Testis (tissue), 3 donors: ENCODE data around the gene PIR. TPM values are rescaled to one million over a fixed set of nuclear protein-coding genes. Genes with fewer than 3 reads are reported as not detected.

ENCODE experiments used
- DNase-seq: peaks from one replicate; pipeline ENCODE4 v3.0.0-alpha.2; 2019
- H3K27ac ChIP-seq, 2 donors: fragments of 200-600 bp; sonication (generic); one replicate each; pipeline ENCODE4 v1.5.1; 2019
- H3K27me3 ChIP-seq: fragments of 200-600 bp; sonication (generic); one replicate; pipeline ENCODE4 v1.5.1; 2019
- H3K36me3 ChIP-seq: fragments of 200-600 bp; sonication (generic); one replicate; pipeline ENCODE4 v1.5.1; 2017; ENCODE audit warnings: low read depth; ENCODE audit errors: missing control alignments
- H3K4me1 ChIP-seq: fragments of 200-600 bp; sonication (generic); one replicate; pipeline ENCODE4 v1.5.1; 2019
- H3K4me3 ChIP-seq, 2 donors: fragments of 200-600 bp; sonication (generic); one replicate each; pipeline ENCODE4 v1.5.1; 2017 to 2019
- H3K9me3 ChIP-seq: fragments of 200-600 bp; sonication (generic); one replicate; pipeline ENCODE4 v1.5.1; 2017
- POLR2A ChIP-seq: fragments of 450-650 bp; IDR thresholded peaks from one replicate; pipeline ENCODE4 v1.6.1; 2017; ENCODE audit warnings: antibody characterized with exemption, mild to moderate bottlenecking, moderate library complexity
- WGBS, 2 donors: methylation state at CpG; one replicate each; pipeline ENCODE4 v1.1.5; 2018; 5-methylcytosine and 5-hydroxymethylcytosine counted together
- intact Hi-C: fragments of 100-400 bp; cut with DNase I; formaldehyde crosslinking; loops from one replicate; pipeline ENCODE4 v1.15.1; 2023; ENCODE audit warnings: low total_unique reads
- polyA plus RNA-seq: library from polyadenylated mRNA; stranded (reverse); fragments of 350-450 nt; fragmentation: Illumina TruSeq; extraction: RNeasy Lipid Tissue Mini Kit (QIAGEN cat#74804); gene quantifications from one replicate; pipeline ENCODE4 v1.2.3, GENCODE V29; 2014; ENCODE audit warnings: low read depth, low replicate concordance; ENCODE audit not compliant: insufficient read depth
- total RNA-seq, 2 donors: library from RNA; depleted of rRNA; stranded (reverse); fragments of >200 nt; gene quantifications; one replicate each; pipeline ENCODE4 v1.2.3, GENCODE V29; 2016
- TF ChIP-seq, protein P1 (sequence below), 3 experiments: fragments of 450-650 bp in 2 of 3; fragments of 200-600 bp in 1 of 3; sonication (generic) in 1 of 3; IDR thresholded peaks; one replicate each; pipeline ENCODE4 v1.5.1; 2016 to 2019; ENCODE audit warnings: antibody characterized with exemption in 3 of 3, mild to moderate bottlenecking in 2 of 3, moderate library complexity in 1 of 3

Gene PIR
- total and polyA plus RNA-seq, 3 donors from 2014 or later = 9.7 to 11.0 (median 10.3) TPM

DNA sequence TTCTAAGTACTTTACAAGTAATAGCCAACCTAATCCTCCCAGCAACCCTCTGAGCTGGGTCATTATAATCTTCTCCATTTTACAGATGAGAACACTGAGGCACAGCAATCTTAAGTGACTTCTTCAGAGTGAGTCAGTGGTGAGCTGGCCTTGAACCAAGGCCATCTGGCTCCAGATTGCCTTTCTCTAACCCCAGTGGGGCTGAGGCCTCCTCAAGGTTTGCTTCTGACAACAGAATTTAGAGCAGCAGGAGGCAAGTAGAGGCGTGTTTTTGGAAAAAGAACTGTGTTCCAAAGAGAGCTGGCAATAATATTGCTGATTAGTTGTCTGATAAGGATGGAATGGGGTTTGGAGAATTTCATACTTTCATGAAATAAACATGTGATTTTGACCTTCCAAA is 41.2 kb downstream of the PIR start:
- TF ChIP-seq, protein P1, sequence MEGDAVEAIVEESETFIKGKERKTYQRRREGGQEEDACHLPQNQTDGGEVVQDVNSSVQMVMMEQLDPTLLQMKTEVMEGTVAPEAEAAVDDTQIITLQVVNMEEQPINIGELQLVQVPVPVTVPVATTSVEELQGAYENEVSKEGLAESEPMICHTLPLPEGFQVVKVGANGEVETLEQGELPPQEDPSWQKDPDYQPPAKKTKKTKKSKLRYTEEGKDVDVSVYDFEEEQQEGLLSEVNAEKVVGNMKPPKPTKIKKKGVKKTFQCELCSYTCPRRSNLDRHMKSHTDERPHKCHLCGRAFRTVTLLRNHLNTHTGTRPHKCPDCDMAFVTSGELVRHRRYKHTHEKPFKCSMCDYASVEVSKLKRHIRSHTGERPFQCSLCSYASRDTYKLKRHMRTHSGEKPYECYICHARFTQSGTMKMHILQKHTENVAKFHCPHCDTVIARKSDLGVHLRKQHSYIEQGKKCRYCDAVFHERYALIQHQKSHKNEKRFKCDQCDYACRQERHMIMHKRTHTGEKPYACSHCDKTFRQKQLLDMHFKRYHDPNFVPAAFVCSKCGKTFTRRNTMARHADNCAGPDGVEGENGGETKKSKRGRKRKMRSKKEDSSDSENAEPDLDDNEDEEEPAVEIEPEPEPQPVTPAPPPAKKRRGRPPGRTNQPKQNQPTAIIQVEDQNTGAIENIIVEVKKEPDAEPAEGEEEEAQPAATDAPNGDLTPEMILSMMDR (IDR thresholded peaks at IDR 0.05) = no peak
- no peak for TF ChIP-seq POLR2A
- Histone ChIP-seq H3K36me3 (no peaks in the 10 kb centered on the region), H3K27ac (no peak overlapping the region), H3K4me3 (no peak overlapping the region), H3K27me3 (no peaks in the 10 kb centered on the region), H3K9me3 (no peaks in the 10 kb centered on the region), H3K4me1 (no peaks in the 10 kb centered on the region)
- WGBS, 2 donors = 50 to 65% methylated on average over 1 of the region's 1 CpG
- peak; percentile 13 for DNase-seq
- intact Hi-C loops = no loop called here

DNA sequence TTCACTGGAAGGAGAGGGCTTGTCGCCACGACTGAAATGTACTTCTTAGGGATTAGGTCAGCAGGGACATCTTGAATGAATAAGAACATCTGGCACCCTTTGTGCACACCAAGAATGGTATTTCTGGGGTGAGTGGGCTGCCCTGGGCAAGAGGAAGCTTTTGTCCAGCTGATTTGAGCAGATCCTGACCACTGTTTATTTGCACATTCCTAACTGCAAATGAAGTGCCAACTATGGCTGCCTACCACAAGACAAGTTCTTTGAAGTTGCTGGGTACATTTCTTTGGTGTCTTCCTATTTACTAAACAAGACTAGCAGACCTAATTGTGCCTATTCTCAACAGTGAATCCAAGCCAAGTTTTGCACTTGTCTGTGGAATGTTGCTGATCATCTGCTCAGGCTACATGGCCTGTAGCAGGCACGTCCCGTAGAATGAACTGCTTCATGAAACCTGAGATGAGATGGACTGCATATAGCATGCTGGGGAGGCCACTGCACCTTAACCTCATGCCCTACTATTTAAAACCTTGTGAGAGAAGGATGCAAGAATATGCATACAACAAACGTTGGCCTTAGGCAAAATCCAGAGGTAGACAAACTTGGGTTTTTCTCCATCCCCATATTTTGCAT is 45.0 kb downstream of the PIR start:
- no peak for DNase-seq
- H3K4me3 ChIP-seq = no peak overlapping the region
- intact Hi-C loops = no loop called here
- H3K9me3 ChIP-seq = no peaks in the 10 kb centered on the region
- 66 to 70% methylated on average over 3 to 5 of the region's 5 CpGs for WGBS, 2 donors
- H3K27me3 ChIP-seq = no peaks in the 10 kb centered on the region
- no peak overlapping the region for H3K27ac ChIP-seq
- TF ChIP-seq POLR2A = no peak
- TF ChIP-seq, protein P1 (IDR thresholded peaks at IDR 0.05) = no peak
- H3K36me3 ChIP-seq = no peaks in the 10 kb centered on the region
- H3K4me1 ChIP-seq = no peaks in the 10 kb centered on the region

DNA sequence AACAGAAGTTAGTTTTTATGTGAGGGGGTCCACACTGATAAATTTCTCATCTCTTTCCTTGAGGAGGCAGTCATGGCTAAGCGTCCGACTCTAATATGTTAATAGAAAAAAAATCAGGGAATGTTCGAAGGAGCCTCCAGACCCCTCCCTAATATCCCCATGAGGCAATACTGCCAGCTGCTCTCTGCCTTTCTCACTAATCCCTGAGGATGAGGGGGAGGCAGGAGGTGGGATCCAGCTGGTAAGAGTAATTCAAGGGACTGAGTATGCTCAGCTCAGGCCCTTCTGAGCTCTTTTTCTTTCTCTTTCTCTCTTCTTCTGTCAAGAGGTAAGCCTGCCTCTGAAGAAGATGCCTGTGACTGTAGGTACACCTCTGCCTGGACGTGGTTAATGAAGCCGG is 51.7 kb downstream of the PIR start:
- no peak for DNase-seq
- Histone ChIP-seq H3K4me3 (no peak overlapping the region), H3K4me1 (no peaks in the 10 kb centered on the region), H3K27me3 (no peaks in the 10 kb centered on the region), H3K9me3 (no peaks in the 10 kb centered on the region), H3K36me3 (no peaks in the 10 kb centered on the region), H3K27ac (no peak overlapping the region)
- 73 to 87% methylated on average over 5 of the region's 5 CpGs for WGBS, 2 donors
- TF ChIP-seq, protein P1 (IDR thresholded peaks at IDR 0.05) = no peak
- TF ChIP-seq POLR2A = no peak
- intact Hi-C loops = no loop called here

DNA sequence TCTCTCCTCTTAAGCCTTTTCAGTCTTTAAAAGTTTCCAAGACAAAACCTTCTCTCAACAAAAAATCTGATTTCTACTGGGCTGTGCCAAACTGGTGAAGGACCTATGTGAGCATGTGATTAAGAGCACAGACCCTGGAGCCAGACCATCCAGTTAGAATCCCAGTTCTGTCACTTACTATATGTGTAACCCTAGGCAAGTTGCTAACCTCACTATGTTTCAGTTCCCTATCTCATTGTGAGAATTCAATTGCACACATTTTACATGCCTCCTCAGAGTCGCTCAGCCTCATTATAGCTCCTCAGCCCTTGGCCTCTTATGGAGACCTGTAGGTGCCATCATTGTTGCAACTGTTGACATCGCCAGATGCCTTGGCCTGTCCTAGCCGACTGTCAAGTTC is 54.8 kb downstream of the PIR start:
- 88 to 89% methylated on average over 3 of the region's 3 CpGs for WGBS, 2 donors
- no peaks in the 10 kb centered on the region for H3K27me3 ChIP-seq

More for the DNA sequence above, 54.8 kb downstream of the PIR start:
- no peaks in the 10 kb centered on the region for H3K4me1 ChIP-seq
- H3K36me3 ChIP-seq = no peaks in the 10 kb centered on the region
- H3K4me3 ChIP-seq = no peak overlapping the region
- H3K27ac ChIP-seq = no peak overlapping the region
- TF ChIP-seq, protein P1 (IDR thresholded peaks at IDR 0.05) = no peak
- no peak for TF ChIP-seq POLR2A
- no peaks in the 10 kb centered on the region for H3K9me3 ChIP-seq
- intact Hi-C loops = no loop called here
- DNase-seq = no peak
